ENCODE data around the gene TSACC.
"Not testable (repeated sequence)": the region's sequence is repeated elsewhere in the genome, so short reads cannot be mapped to it uniquely, and the experiment has no call there.

TSACC gene

DNA sequence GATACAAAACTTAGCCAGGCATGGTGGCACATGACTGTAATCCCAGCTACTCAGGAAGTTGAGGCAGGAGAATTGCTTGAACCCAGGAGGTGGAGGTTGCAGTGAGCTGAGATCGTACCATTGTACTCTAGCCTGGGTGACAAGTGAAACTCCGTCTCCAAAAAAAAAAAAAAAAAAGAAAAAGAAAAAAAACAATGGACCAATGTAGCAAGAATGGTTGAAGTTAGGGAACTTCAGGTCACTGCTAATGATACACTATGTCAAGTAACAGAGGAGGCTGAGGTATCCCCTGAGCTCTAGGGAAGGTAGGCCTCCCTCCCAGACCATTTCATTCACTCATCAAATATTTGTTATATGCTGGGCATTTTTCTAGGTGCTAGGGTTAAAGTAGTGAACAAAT, 7.7 kb downstream of the TSACC start:
- DNase-seq (ENCODE audit: low read depth in 2 of 2) = not testable (repeated sequence)

DNA sequence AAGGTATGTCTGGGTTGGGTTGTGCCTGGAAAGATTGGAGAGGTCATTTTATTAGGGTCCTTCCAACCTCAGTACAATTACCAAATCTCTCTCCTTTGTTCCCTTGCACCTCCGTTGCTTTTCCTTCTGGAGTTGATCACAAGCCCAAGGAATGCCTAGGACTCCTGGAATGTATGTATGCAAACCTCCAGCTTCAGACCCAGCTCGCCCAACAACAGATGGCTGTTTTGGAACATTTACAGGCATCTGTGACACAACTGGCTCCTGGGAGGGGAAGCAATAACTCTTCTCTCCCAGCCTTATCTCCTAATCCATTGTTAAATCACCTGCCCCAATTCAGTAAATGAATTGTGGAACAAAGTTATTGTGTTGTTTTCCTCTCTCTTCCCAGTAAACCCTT, 8.3 kb downstream of the TSACC start:
- DNase-seq (ENCODE audit: low read depth in 2 of 2) = no peak

DNA sequence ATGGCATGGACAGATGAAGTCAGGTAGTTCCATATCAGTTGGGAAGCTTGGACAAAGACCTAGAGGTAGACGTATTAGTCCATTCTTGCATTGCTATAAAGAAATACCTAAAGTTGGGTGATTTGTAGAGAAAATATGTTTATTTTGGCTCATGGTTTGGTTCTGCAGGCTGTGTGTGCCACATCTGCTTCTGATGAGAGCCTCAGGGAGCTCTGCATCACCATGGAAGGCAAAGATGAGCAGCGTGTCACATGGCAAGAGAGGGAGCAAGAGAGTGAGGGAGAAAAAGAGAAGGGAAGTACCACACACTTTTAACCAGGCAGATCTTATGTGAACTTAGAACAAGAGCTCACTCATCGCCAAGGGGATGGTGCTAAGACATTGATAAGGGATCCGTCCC, 9.0 kb downstream of the TSACC start:
- DNase-seq (ENCODE audit: low read depth in 2 of 2) = no peak

DNA sequence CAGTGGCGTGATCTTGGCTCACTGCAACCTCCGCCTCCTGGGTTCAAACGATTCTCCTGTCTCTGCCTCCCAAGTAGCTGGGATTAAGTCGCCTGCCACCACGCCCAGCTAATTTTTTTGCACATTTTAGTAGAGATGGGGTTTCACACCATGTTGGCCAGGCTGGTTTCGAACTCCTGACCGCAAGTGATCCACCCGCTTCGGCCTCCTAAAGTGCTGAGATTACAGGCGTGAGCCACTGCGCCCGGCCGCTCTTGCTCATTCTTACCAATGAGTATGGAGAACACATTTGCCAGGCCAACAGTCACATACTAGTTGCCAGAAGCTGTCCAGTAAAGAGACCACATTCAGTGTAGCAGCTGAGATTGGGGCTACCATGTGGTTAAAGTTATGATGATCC, 14.2 kb downstream of the TSACC start:
- DNase-seq (ENCODE audit: low read depth in 2 of 2) = not testable (repeated sequence)

DNA sequence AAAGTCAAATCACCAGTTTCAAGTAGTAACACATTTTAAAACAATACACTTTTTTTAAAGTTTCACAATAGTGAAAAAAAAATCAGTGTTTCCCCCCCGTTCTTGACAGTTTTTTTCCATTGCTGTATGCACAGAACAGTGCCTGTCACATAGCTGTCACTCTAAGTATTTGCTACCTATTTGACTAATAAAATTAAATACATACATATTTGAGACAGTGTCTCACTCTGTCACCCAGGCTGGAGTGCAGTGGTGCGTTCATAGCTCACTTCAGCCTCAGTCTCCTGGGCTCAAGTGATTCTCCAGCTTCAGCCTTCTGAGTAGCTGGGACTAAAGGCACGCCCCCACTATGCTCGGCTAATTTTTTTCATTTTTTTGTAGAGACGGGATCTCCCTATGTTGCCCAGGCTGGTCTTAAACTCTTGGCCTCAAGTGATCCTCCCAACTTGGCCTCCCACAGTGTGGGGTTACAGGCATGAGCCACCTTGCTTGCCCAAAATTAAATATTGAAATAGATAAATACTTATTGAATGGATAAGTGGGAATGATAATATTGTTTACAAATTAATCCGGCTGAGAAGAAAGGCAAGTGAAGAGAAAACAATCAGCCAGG, 18.0 kb downstream of the TSACC start:
- no peak for DNase-seq (ENCODE audit: low read depth in 2 of 2)

DNA sequence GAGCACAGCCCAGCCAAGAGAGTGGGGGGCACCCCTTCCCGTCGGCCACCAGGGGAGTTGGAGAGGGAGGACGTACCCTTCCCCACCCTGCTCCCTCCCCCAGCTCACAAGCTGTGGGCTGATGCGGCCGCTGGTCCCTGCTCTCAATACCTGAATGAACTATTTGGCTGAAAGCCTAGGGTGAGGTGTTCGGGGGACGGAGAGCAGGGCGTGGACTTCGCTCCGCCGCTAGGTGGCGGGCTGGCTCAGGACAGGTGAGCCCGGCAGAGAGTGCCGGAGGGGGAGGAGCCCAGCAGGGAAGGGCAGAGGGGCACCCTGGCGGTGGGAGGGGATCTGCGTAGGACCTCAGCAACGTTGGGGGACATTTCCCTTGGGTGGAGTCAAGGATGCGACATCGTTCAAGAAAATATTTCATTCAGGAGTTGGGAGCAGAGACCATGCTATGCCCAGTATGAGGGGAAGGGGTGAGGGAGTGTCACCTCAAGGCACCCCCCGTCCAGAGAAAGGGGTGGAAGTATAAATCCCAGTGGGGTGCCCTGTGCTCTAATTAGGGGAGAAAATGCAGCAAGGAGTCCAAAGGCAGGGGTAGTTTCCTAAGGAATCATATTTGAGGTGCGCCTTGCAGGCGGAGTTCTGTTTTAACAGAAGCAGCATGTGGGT, 18.7 kb downstream of the TSACC start:
- peak; percentile 37 to 56 for DNase-seq (ENCODE audit: low read depth in 2 of 2)

DNA sequence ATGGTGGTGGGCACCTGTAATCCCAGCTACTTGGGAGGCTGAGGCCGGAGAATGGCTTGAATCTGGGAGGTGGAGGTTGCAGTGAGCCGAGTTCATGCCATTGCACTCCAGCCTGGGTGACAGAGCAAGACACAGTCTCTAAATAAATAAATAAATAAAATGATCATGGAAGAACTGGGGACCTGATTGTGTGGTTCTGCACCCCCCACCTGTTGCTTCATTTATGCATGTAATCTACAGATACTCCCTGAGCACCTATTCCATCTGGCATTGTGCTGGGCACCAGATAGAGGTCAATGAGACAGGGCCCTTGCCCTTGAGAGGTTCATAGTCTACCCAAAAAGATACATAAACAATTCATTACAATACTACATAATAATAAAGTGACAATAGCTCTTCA, 19.7 kb downstream of the TSACC start:
- no peak for DNase-seq (ENCODE audit: low read depth in 2 of 2)

DNA sequence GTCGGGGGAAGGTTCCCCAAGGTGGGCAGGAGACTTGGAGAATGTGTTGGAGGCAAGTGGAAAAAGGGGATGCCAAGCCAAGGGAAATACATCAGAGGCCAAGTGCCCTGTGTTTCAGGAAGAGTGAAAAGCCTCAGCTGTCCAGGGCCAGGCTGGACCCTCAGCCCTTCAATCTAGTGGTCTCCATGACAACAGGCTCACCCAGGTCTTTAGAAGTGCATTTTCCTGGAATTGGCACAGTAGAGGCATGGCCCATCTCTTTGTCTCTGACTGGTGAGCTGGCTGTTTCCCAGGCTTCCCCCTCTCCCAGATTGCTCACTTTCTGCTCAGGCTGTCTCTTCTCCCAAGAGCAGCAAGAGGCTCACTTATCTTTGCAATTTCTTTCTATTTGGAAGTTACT, 20.3 kb downstream of the TSACC start:
- no peak for DNase-seq (ENCODE audit: low read depth in 2 of 2)

DNA sequence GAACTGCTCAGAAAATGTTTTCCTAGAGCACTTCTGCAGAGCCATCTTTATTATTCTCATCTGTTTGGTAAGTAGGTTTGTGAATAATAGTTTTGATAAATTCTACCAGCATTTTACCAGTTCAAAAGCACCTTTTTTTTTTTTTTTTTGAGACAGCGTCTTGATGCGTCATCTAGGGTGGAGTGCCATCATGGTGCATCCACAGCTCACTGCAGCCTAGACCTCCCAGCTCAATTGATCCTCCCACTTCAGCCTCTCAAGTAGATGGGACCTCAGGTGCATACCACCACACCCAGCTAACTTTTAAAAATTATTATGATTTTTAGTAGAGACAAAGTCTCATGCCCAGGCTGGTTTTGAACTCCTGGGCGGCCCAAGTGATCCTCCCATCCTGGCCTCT, 20.9 kb downstream of the TSACC start:
- DNase-seq (ENCODE audit: low read depth in 2 of 2) = no peak

DNA sequence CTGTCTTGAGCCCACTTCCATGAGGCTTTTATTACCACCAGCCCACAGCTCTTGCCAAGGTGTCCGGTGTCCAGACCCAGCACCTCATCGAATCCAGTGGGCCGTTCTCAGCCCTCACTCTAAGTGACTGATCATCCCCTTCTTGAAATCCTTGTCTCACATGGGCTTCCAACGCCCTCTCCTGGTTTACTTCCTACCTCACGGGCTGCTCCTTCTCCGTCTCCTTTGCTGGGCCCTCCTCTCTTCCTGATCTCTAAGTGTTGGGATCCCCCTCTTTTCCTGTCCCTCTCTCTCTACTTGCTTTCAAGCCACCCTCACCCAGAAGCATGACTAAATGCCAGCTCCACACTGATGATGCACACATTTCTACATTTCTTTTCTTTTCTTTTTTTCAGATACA, 21.6 kb downstream of the TSACC start:
- DNase-seq (ENCODE audit: low read depth in 2 of 2) = no peak

DNA sequence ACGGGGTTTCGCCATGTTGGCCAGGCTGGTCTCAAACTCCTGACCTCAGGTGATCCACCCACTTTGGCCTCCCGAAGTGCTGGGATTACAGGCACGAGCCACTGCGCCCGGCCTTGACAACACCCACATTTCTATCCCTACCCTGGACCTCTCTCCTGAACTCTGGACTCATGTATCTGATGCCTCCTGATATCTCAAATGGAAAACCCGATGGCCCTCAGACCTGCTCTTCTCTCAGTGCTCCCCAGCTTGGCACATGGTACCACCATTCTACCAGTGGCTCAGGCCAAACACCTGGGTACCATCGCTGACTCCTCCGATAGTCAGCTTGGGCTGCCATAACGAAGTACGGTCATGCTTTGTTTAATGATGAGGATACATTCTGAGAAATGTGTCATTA, 22.2 kb downstream of the TSACC start:
- DNase-seq (ENCODE audit: low read depth in 2 of 2) = no peak

DNA sequence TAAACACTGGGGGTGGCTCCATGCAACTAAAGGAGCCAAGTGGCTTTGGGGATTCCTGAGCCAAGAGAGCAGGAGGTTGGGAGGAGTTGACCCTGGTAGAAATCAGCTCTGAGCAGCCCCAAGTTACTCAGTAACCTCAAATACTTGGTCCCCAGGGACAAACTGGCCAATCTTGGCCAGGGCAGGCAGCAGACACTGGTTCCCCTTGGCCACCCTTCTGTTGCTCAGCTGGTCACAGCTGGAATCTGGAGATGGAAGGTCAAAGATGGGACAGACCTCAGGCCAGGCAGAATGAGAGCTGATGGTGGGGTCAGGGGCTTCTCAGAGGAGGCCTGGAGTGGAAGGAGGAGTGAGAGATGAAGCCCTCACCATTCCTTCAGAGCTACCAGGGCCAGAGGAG, 27.4 kb downstream of the TSACC start:
- no peak for DNase-seq (ENCODE audit: low read depth in 2 of 2)

DNA sequence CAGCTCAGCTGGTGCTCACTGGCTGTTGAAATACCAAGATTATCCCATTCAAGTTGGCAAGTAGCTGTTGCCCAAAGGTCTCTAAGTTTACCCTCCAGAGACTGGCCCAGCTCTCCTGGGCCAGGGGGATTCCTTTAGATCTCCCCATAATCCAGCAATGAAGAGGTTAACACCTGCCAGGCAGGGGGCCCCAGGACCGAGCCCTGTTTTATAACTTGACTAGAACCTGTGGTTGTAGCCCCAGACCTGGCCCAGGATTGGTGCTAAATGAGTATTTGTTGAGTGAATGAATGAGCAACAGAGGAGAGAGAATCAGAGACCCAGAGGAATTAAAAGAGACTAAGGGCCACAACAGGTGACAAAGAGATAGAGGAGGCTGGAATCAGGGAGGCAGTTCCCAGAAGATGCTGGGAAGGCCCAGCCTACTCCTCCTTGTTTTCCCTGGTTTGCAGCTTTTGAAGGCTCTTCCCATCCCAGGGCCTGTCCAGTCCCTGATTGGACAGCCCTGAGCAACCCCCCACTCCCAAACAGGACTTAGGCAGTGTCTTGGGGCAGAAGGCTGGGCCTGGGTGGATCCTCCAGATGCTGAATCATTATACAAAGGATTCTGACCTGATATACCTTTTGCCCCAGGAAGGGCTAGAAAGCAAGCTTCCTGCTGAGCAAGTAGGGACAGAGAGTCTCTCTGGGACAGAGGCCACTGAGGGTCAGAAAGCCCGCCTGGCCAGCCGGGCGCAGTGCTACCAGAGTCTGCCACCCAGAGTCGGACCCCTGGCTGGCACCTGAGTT, 28.2 kb downstream of the TSACC start:
- no peak for DNase-seq (ENCODE audit: low read depth in 2 of 2)

DNA sequence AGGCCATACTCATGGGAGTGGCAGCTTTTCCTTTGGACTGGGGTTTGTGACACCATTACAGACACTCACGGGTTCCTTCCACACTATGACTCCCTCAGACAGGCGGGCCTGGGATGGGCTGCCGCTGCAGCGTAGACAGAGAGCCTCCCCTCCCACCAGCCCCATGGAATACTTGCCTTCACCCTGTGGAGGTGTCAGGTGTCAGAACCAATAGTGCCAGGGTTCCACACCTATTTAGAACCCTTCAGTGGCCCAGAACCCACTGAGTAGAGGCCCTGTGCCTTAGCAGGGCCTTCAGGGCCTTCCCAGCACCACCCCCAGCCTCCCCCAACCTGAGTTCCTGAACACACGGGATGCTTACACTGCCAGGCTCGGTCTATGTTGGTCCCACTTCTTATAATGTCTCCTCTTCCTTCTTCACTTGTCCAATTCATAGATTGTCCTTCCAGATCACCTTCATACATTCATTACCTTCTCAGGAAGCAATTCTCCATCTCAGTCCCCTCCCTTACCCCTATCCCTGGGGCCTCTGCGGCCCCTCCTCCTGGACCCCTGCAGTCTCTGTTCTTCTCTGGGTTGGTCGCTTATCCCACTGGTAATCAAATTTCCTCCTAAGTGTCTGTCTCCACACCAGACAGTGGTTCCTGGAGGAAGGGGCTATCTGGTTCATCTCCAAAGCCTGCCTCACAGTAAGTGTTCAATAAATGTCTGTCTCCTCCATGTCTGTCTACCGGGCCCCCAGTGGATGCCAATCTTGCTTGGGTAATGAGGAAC, 29.2 kb downstream of the TSACC start:
- no peak for DNase-seq (ENCODE audit: low read depth in 2 of 2)

DNA sequence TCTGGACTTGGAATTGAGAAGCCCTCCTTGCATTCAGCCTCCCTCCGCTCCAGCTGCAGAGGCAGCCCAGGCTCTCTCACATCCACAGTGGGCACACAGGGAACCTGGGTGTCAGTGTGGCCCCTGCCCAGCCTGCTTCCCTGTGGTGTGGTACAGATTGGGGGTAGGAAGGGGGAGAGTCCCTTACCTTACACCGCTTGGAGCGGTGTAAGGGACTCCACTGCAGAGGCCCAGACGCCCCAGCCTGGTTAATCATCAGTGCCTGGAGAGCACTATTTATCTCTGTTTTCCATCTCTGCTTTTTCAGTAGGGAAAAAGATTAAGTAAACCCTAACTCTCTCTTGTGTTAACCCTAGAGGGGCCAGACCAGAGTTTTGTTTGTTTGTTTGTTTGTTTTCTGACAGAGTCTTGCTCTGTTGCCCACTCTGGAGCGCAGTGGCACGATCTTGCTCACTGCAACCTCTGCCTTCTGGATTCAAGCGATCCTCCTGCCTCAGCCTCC, 29.9 kb downstream of the TSACC start:
- no peak for DNase-seq (ENCODE audit: low read depth in 2 of 2)

DNA sequence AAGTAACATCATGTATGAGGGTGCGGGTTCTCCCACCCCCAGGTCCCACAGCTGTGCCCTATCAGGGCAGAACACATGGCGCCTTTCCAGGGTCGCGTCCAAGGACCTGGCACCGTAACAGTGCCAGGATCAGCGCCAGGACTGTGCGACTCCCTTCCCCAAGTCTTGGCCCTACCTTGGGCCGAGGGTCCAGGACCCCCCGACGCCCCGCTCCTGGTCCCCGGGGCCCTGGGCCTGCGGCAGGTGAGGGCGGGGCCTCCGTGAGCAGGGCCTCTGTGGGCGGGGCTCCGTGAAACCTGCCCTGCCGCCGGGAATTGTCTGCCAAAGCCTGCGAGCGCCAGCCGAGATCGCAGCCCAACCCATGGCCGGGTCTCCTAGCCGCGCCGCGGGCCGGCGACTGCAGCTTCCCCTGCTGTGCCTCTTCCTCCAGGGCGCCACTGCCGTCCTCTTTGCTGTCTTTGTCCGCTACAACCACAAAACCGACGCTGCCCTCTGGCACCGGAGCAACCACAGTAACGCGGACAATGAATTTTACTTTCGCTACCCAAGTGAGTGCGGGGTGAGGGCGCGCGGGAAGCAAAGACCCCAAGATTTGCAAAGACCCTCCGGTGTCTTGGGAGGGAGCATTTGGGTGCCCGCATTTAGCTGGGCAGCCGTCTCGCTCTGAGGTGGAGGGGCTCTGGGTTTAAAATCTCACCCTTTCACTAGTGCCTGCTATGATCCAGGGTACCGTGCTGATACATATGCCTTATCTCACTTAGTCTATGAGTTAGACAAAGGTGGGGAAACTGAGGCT, 30.8 kb downstream of the TSACC start, which contains the start of gene RHBG:
Gene RHBG, plus strand, starts transcription at position 323 of the 796 bp plus-strand sequence. Its CDS starts 39 bp downstream, at position 362.
- no peak for DNase-seq (ENCODE audit: low read depth in 2 of 2)

DNA sequence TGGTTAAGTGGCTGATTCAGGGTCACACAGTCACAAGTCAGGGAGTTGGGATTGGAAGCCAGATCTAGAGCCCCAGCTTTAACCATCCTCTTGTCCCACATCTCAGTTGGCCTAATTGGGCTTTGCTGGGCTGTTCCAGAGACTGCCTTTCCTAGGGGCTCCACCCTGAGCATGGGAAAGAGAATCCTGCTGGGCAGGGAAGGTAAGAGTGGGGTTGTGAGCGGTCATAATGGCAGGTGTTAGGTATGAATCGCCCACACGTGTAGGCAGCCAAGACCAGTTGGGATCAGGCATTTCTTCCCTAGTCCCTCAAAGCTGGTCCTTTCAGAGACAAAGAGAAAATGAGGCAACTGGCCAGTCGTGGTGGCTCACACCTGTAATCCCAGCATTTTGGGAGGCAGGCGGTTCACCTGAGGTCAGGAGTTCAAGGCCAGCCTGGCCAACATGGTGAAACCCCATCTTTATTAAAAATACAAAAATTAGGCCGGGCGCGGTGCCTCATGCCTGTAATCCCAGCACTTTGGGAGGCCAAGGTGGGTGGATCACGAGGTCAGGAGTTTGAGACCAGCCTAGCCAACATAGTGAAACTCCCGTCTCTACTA, 31.5 kb downstream of the TSACC start:
- not testable (repeated sequence) for DNase-seq (ENCODE audit: low read depth in 2 of 2)

DNA sequence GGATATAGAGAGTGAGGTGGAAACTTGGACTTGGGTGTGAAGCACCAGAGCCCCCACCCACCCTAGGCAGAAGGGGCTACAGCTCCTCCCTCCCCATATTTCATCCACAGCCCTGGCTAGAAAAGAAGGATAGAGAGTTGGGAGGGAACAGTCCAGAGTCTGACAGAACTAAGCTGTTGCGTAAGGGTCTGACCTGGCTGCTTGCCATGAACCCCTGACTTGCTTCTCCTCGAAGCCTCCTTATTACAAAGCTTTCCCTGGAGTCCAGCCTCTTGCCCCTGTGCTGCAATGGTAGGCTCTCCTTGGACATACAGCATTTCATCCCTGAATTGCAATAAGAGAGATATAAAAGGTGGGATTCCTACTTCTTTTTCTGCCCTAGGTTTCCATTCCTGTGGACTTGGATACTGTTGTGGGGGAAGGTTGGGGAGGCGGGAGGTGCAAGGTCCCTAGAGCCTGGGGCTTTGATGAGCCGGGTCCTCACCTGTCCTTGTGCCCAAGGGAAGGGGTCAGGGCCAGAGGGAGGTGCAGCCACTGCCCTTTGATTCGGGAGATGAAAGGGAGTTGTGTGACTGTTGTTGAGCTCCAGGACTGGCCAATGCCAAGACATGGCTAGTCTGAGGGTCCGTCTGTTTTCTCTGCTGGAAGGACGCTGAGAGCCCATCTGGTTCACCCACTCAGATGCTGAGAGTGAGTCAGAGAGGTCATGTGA, 33.4 kb downstream of the TSACC start:
- no peak for DNase-seq (ENCODE audit: low read depth in 2 of 2)

DNA sequence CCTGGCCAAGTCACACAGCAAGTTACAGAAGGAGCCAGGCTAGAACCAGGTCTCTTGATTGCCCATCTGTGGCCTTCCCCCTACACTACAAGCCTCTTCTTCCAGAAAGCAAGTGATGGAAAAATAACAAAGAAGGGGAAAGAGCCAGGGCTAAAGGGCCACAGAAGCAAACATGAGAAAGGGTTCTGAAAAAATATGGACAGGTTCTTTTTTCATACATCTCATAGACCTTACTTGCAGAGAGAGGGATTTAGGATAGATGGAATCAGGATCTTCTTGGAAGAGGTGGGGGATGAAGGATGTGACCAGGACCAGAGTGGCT, 33.9 kb downstream of the TSACC start:
- no peak for DNase-seq (ENCODE audit: low read depth in 2 of 2)

DNA sequence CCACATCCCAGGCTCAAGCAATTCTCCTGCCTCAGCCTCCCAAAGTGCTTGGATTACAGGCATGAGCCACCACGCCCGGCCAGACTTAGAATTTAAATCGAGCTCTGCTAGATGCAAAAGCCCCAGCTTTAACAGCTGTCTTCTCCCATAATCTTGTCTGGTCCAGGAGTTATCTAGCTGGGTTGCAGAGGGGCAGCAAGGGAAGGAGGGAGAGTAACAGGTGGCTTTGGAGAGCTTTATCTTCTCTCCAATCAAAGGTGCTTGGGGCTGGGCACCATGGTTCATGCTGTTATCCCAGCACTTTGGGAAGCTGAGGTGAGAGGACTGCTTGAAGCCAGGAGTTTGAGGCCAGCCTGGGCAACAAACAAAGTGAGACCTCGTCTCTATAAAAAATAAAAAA, 34.5 kb downstream of the TSACC start:
- no peak for DNase-seq (ENCODE audit: low read depth in 2 of 2)

Measured in stimulated activated CD4-positive, alpha-beta T cell treated with anti-CD3 and anti-CD28 coated beads, Interleukin-4, amount 100 ng/mL, for 48 hours (primary cell).